Keratinocyte (primary cell): Measurements from ENCODE around the gene PRSS33. TPM values are rescaled to one million over a fixed set of nuclear protein-coding genes. Genes with fewer than 3 reads are reported as not detected.

Experiments used
- DNase-seq: peaks from one replicate; pipeline ENCODE4 v3.0.0-alpha.2; 2011; ENCODE audit warnings: low read depth, missing footprints, low spot score
- FAIRE-seq: peaks from 2 replicates; lab custom pipeline; 2011; peaks lifted over from hg19 to GRCh38; lab: Jason Lieb, UNC
- H2AFZ ChIP-seq: 2 replicates; pipeline ENCODE4 v1.6.0; 2012; ENCODE audit warnings: low read length, control low read depth, inconsistent platforms; ENCODE audit not compliant: control insufficient read depth
- H3K27ac ChIP-seq: 2 replicates; pipeline ENCODE4 v1.5.1; 2011; ENCODE audit warnings: low read length; ENCODE audit not compliant: control insufficient read depth, insufficient read depth
- H3K27me3 ChIP-seq: 3 replicates; pipeline ENCODE4 v1.6.0; 2011; ENCODE audit warnings: low read length; ENCODE audit not compliant: control insufficient read depth, insufficient read depth; ENCODE audit errors: extremely low read depth
- H3K36me3 ChIP-seq, 2 experiments: 2 replicates in 1 of 2; 3 replicates in 1 of 2; pipeline ENCODE4 v1.5.1; 2011; ENCODE audit warnings: low read length in 2 of 2, mild to moderate bottlenecking in 1 of 2; ENCODE audit not compliant: control insufficient read depth in 2 of 2, insufficient read depth in 2 of 2; ENCODE audit errors: extremely low read depth in 1 of 2
- H3K4me1 ChIP-seq: 3 replicates; pipeline ENCODE4 v1.5.1; 2011; ENCODE audit warnings: low read length; ENCODE audit not compliant: control insufficient read depth, insufficient read depth; ENCODE audit errors: extremely low read depth
- H3K4me2 ChIP-seq: 3 replicates; pipeline ENCODE4 v1.6.0; 2011; ENCODE audit warnings: low read depth, low read length; ENCODE audit not compliant: control insufficient read depth, insufficient read depth; ENCODE audit errors: extremely low read depth
- H3K4me3 ChIP-seq, 3 experiments: fragments of 200-600 bp in 1 of 3; sonication (generic) in 1 of 3; 2 replicates in 2 of 3; 3 replicates in 1 of 3; pipeline ENCODE4 v1.5.1; 2011 to 2016; ENCODE audit warnings: low read length in 3 of 3, mild to moderate bottlenecking in 3 of 3, control low read depth in 2 of 3, inconsistent platforms in 1 of 3, low read depth in 1 of 3, mixed read lengths in 1 of 3, mixed run types in 1 of 3, moderate library complexity in 1 of 3; ENCODE audit not compliant: control insufficient read depth in 2 of 3, insufficient read depth in 2 of 3; ENCODE audit errors: extremely low read depth in 1 of 3
- H3K79me2 ChIP-seq: 2 replicates; pipeline ENCODE4 v1.6.0; 2012; ENCODE audit warnings: low read length; ENCODE audit not compliant: control insufficient read depth, insufficient read depth
- H3K9ac ChIP-seq: 3 replicates; pipeline ENCODE4 v1.6.0; 2011; ENCODE audit warnings: low read length; ENCODE audit not compliant: control insufficient read depth, insufficient read depth; ENCODE audit errors: extremely low read depth
- H3K9me1 ChIP-seq: 3 replicates; pipeline ENCODE4 v1.6.0; 2011; ENCODE audit warnings: low read length; ENCODE audit not compliant: control insufficient read depth, insufficient read depth; ENCODE audit errors: extremely low read depth
- H3K9me3 ChIP-seq: 2 replicates; pipeline ENCODE4 v1.5.1; 2012; ENCODE audit warnings: low read depth, low read length; ENCODE audit not compliant: control insufficient read depth
- H4K20me1 ChIP-seq: 3 replicates; pipeline ENCODE4 v1.6.0; 2011; ENCODE audit warnings: low read length; ENCODE audit not compliant: control insufficient read depth, insufficient read depth; ENCODE audit errors: extremely low read depth
- CTCF ChIP-seq, 3 experiments: IDR thresholded peaks in 1 of 3; conservative IDR thresholded peaks in 1 of 3; optimal IDR thresholded peaks in 1 of 3; 2 replicates in 2 of 3; 3 replicates in 1 of 3; pipeline versions ENCODE3 to v1.5.1; 2011; ENCODE audit warnings: low read length in 3 of 3, mild to moderate bottlenecking in 3 of 3, moderate library complexity in 2 of 3, control low read depth in 1 of 3, inconsistent platforms in 1 of 3; ENCODE audit not compliant: insufficient read depth in 2 of 3; ENCODE audit errors: extremely low read depth in 1 of 3
- EZH2 ChIP-seq: IDR thresholded peaks from one replicate; pipeline ENCODE4 v1.6.1; 2012; ENCODE audit warnings: inconsistent platforms, mild to moderate bottlenecking, low read length, moderate library complexity
- dilution Hi-C: fragments of 300-500 bp; cut with MboI; formaldehyde crosslinking; loops from one replicate; pipeline ENCODE4 v1.7.0; 2020; ENCODE audit warnings: low sequenced_read_pairs; ENCODE audit not compliant: extremely low pct_ligation_motif_present
- polyA plus RNA-seq, 5 experiments: library from polyadenylated mRNA; depleted of rRNA in 3 of 5; stranded (reverse) in 3 of 5; stranded (forward) in 1 of 5; unstranded in 1 of 5; fragments of >200 nt; gene quantifications; 1 replicate in 1 of 5; 2 replicates in 3 of 5; 3 replicates in 1 of 5; pipeline versions ENCODE4 v1.2.1 to v1.2.3, GENCODE V29; 2011 to 2012; ENCODE audit warnings: missing spikeins in 2 of 5, low read depth in 1 of 5, low replicate concordance in 1 of 5

Gene PRSS33
- polyA plus RNA-seq, 1 donor (not counting 4 experiments of a cell fraction or from before 2014, with no cell fraction given), result not detected

GRCh38 chr16:2769100-2769529 is 18.2 kb downstream of the PRSS33 start:
- Histone ChIP-seq H3K4me1 (peaks cover 9% of the 10 kb centered on the region), H2AFZ (no peak overlapping the region), H3K79me2 (peaks cover 54% of the 10 kb centered on the region), H3K4me3 (no peak overlapping the region), H3K4me2 (no peak overlapping the region), H3K27ac (no peak overlapping the region), H3K36me3 (peaks cover 64 to 80% of the 10 kb centered on the region in 2 experiments), H3K9me3 (no peaks in the 10 kb centered on the region), H4K20me1 (peaks cover 37% of the 10 kb centered on the region), H3K9ac (no peak overlapping the region), H3K27me3 (no peaks in the 10 kb centered on the region), H3K9me1 (no peaks in the 10 kb centered on the region)
- FAIRE-seq, result no peak
- DNase-seq, result no peak
- dilution Hi-C loops, result no loop called here
- TF ChIP-seq CTCF (optimal IDR thresholded peaks at IDR 0.05 in 1 of 3, IDR thresholded peaks at IDR 0.05 in 1 of 3, conservative IDR thresholded peaks at IDR 0.05 in 1 of 3; ENCODE audit: extremely low read depth in 1 of 3, insufficient read depth in 2 of 3, low read length in 3 of 3), result no peak
- no peak for TF ChIP-seq EZH2

GRCh38 chr16:2768403-2769089 is 18.8 kb downstream of the PRSS33 start:
- Histone ChIP-seq H3K4me3 (no peak overlapping the region), H3K9ac (no peak overlapping the region), H3K27me3 (no peaks in the 10 kb centered on the region), H3K9me1 (no peaks in the 10 kb centered on the region), H3K79me2 (peaks cover 57% of the 10 kb centered on the region), H2AFZ (no peak overlapping the region), H3K4me2 (no peak overlapping the region), H3K4me1 (peaks cover 9% of the 10 kb centered on the region), H3K27ac (no peak overlapping the region), H3K9me3 (no peaks in the 10 kb centered on the region), H4K20me1 (peaks cover 37% of the 10 kb centered on the region), H3K36me3 (peaks cover 66 to 83% of the 10 kb centered on the region in 2 experiments)
- dilution Hi-C loops, result no loop called here
- no peak for FAIRE-seq
- DNase-seq, result no peak
- TF ChIP-seq CTCF (optimal IDR thresholded peaks at IDR 0.05 in 1 of 3, IDR thresholded peaks at IDR 0.05 in 1 of 3, conservative IDR thresholded peaks at IDR 0.05 in 1 of 3; ENCODE audit: extremely low read depth in 1 of 3, insufficient read depth in 2 of 3, low read length in 3 of 3) (no peak), EZH2 (no peak)
